Small intestine (tissue), 7 donors: ENCODE data around the gene C11orf21. TPM values are rescaled to one million over a fixed set of nuclear protein-coding genes. Genes with fewer than 3 reads are reported as not detected.

Source experiments
- DNase-seq, 2 donors: peaks; one replicate each; pipeline versions ENCODE4 v3.0.0 to v3.0.0-alpha.2; 2013
- FAIRE-seq: peaks from 2 replicates; lab custom pipeline; 2012; peaks lifted over from hg19 to GRCh38; lab: Jason Lieb, UNC
- H3K27ac ChIP-seq, 3 donors: one replicate each; pipeline ENCODE4 v1.5.1; 2013; ENCODE audit warnings: low read length in 2 of 3, mild to moderate bottlenecking in 2 of 3, control low read depth in 1 of 3, inconsistent platforms in 1 of 3, low read depth in 1 of 3, moderate library complexity in 1 of 3
- H3K27me3 ChIP-seq, 3 donors: one replicate each; pipeline ENCODE4 v1.6.1; 2013; ENCODE audit warnings: low read length in 3 of 3, inconsistent platforms in 1 of 3; ENCODE audit not compliant: control insufficient read depth in 3 of 3, insufficient read depth in 3 of 3
- H3K36me3 ChIP-seq, 3 donors: one replicate each; pipeline ENCODE4 v1.6.1; 2013; ENCODE audit warnings: low read length in 3 of 3, inconsistent platforms in 1 of 3, low read depth in 1 of 3, mild to moderate bottlenecking in 1 of 3, moderate library complexity in 1 of 3; ENCODE audit not compliant: control insufficient read depth in 3 of 3, insufficient read depth in 2 of 3
- H3K4me1 ChIP-seq, 3 donors: one replicate each; pipeline ENCODE4 v1.6.1; 2013; ENCODE audit warnings: low read length in 2 of 3, inconsistent platforms in 1 of 3, low read depth in 1 of 3, mild to moderate bottlenecking in 1 of 3, moderate library complexity in 1 of 3; ENCODE audit not compliant: control insufficient read depth in 3 of 3, insufficient read depth in 2 of 3
- H3K4me3 ChIP-seq, 3 donors: one replicate each; pipeline ENCODE4 v1.5.1; 2013; ENCODE audit warnings: low read length in 3 of 3, control low read depth in 1 of 3, inconsistent platforms in 1 of 3, low read depth in 1 of 3, mild to moderate bottlenecking in 1 of 3, moderate library complexity in 1 of 3
- H3K9me3 ChIP-seq, 2 donors: one replicate each; pipeline ENCODE4 v1.6.1; 2013; ENCODE audit warnings: low read depth in 1 of 2, low read length in 1 of 2; ENCODE audit not compliant: control insufficient read depth in 2 of 2, insufficient read depth in 1 of 2
- WGBS, 3 donors: extraction: QIAGEN DNeasy Blood & Tissue Kit; methylation state at CpG; one replicate each; pipeline ENCODE4 v1.1.7; 2013; 5-methylcytosine and 5-hydroxymethylcytosine counted together
- polyA plus RNA-seq, 4 donors: library from polyadenylated mRNA; stranded (reverse) in 3 of 4; unstranded in 1 of 4; fragments of 200-250 nt in 3 of 4; fragments of 120-200 nt in 1 of 4; gene quantifications; one replicate each; pipeline versions ENCODE4 v1.2.1 to v1.2.3, GENCODE V29; 2013
- donor health status: healthy with polysubstance abuse.
- donor health status: control.
- donor health status: control.
- donor health status: Bipolar disorder and iron deficiency.
- donor health status: healthy.

Gene C11orf21
- polyA plus RNA-seq, 4 donors: 0.22 to 12.2 (median 0.58) TPM; not detected in 1

DNA sequence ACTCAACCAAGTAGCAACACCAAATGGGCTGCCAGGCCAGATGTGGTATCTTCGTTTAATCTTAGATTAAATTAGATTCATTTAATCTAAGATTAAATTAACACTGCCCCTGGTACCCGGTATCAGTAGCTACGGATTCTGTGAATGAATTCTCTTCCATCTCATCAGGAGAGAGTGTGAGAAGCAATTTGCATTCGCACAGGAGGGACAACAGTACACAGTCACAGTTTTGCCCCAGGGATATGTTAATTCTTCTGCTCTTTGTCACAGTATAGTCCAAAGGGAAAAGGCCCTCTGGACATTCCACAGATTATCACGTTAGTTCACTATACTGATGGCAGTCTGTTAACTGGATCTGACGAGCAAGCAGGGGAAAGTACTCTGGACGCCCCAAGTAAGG lies 54.2 kb downstream of the C11orf21 start:
- Histone ChIP-seq H3K27ac (no peak overlapping the region), H3K36me3 (no peaks in the 10 kb centered on the region)
- no peak for DNase-seq

More for the DNA sequence above, 54.2 kb downstream of the C11orf21 start:
- Histone ChIP-seq H3K27me3 (no peaks in the 10 kb centered on the region), H3K4me1 (no peaks in the 10 kb centered on the region), H3K9me3 (no peaks in the 10 kb centered on the region), H3K4me3 (no peak overlapping the region)
- WGBS, 3 donors: 82 to 85% (median 85%) methylated on average over 7 of the region's 7 CpGs
- FAIRE-seq: no peak

Other genes starting within 250 kb of the C11orf21 start
- gene IGF2, start 162.5 kb downstream of the C11orf21 start, polyA plus RNA-seq: 100 to 1,000 TPM in 1 of 4 donors, 10 to 100 TPM in 1, under 1 TPM in 2; 0.45 to 183 (median 10.6) TPM
- 100 to 1,000 TPM in 1 of 4 donors, 10 to 100 TPM in 1, 1 to 10 TPM in 1, under 1 TPM in 1; 0.58 to 124 (median 31.0) TPM for gene INS, start 140.7 kb downstream of the C11orf21 start, polyA plus RNA-seq
- 1 to 10 TPM in 1 of 4 donors, under 1 TPM in 1, not detected in 2; 0.10 to 1.7 TPM for gene TH, start 130.1 kb downstream of the C11orf21 start, polyA plus RNA-seq
- 10 to 100 TPM in 2 of 4 donors, 1 to 10 TPM in 1, under 1 TPM in 1; 0.89 to 16.5 (median 9.4) TPM for gene ASCL2, start 31.3 kb downstream of the C11orf21 start, polyA plus RNA-seq
- gene TSPAN32, start 95 bp upstream of the C11orf21 start, polyA plus RNA-seq: 10 to 100 TPM in 1 of 4 donors, under 1 TPM in 1, not detected in 2; 0.36 to 47.7 TPM
- gene CD81, start 75.4 kb upstream of the C11orf21 start, polyA plus RNA-seq: 100 to 1,000 TPM in 2 of 4 donors, 10 to 100 TPM in 2; 11.0 to 285 (median 134) TPM
- 100 to 1,000 TPM in 1 of 4 donors, 10 to 100 TPM in 3; 24.2 to 113 (median 63.3) TPM for gene TSSC4, start 98.8 kb upstream of the C11orf21 start, polyA plus RNA-seq
- 1 to 10 TPM; 1.3 to 10.0 (median 2.9) TPM for gene TRPM5, start 142.6 kb upstream of the C11orf21 start, polyA plus RNA-seq
- 10 to 100 TPM; 18.4 to 54.4 (median 21.3) TPM for gene KCNQ1, start 143.1 kb upstream of the C11orf21 start, polyA plus RNA-seq